ENCODE measurements around the gene MRPL12. TPM values are rescaled to one million over a fixed set of nuclear protein-coding genes. Genes with fewer than 3 reads are reported as not detected.
"Not testable (repeated sequence)": the region's sequence is repeated elsewhere in the genome, so short reads cannot be mapped to it uniquely, and the experiment has no call there.

Gene MRPL12
- total RNA-seq, 1 donor from 2014 or later = 10.4 TPM

GRCh38 chr17:81716674-81716996 lies 13.5 kb downstream of the MRPL12 start:
- no peak for DNase-seq (ENCODE audit: low read depth)

GRCh38 chr17:81717049-81717765 lies 14.0 kb downstream of the MRPL12 start:
- DNase-seq (ENCODE audit: low read depth) = no peak

GRCh38 chr17:81717766-81718089 lies 14.6 kb downstream of the MRPL12 start:
- DNase-seq (ENCODE audit: low read depth) = no peak

- DNase-seq (ENCODE audit: low read depth) = no peak
Measured at GRCh38 chr17:81719410-81720266, 16.5 kb downstream of the MRPL12 start.

- DNase-seq (ENCODE audit: low read depth) = no peak
Measured at GRCh38 chr17:81720267-81721071, 17.3 kb downstream of the MRPL12 start.

GRCh38 chr17:81722184-81723120 lies 19.3 kb downstream of the MRPL12 start:
- peak; percentile 58 for DNase-seq (ENCODE audit: low read depth)

GRCh38 chr17:81723651-81724209 lies 20.6 kb downstream of the MRPL12 start:
- DNase-seq (ENCODE audit: low read depth) = no peak

GRCh38 chr17:81725439-81725838 lies 22.3 kb downstream of the MRPL12 start:
- DNase-seq (ENCODE audit: low read depth) = no peak

- DNase-seq (ENCODE audit: low read depth) = no peak
Measured at GRCh38 chr17:81726004-81726403, 22.8 kb downstream of the MRPL12 start.

- no peak for DNase-seq (ENCODE audit: low read depth)
Measured at GRCh38 chr17:81727324-81728031, 24.3 kb downstream of the MRPL12 start.

GRCh38 chr17:81733507-81734404 lies 30.6 kb downstream of the MRPL12 start:
- peak; percentile 40 for DNase-seq (ENCODE audit: low read depth)

- DNase-seq (ENCODE audit: low read depth) = no peak
Measured at GRCh38 chr17:81734405-81735263, 31.5 kb downstream of the MRPL12 start.

- DNase-seq (ENCODE audit: low read depth) = no peak
Measured at GRCh38 chr17:81735264-81736102, 32.3 kb downstream of the MRPL12 start.

GRCh38 chr17:81737947-81738800 lies 35.0 kb downstream of the MRPL12 start:
- DNase-seq (ENCODE audit: low read depth) = no peak

- no peak for DNase-seq (ENCODE audit: low read depth)
Measured at GRCh38 chr17:81738801-81739393, 35.7 kb downstream of the MRPL12 start.

GRCh38 chr17:81739593-81739992 lies 36.4 kb downstream of the MRPL12 start:
- not testable (repeated sequence) for DNase-seq (ENCODE audit: low read depth)

Measured in renal cortical epithelial cell (primary cell).